Fibroblast of villous mesenchyme (primary cell): Measurements from ENCODE around the gene DDX3X. TPM values are rescaled to one million over a fixed set of nuclear protein-coding genes. Genes with fewer than 3 reads are reported as not detected.

Experiments
- DNase-seq: peaks from one replicate; pipeline ENCODE4 v3.0.0-alpha.2; 2010; ENCODE audit warnings: low read depth
- H3K4me3 ChIP-seq: 2 replicates; pipeline ENCODE4 v1.5.1; 2011; ENCODE audit warnings: low read depth, mild to moderate bottlenecking, low read length
- total RNA-seq: library from RNA; depleted of rRNA; stranded (reverse); fragments of >200 nt; gene quantifications from 2 replicates; pipeline ENCODE4 v1.2.3, GENCODE V29; 2012
- TF ChIP-seq, protein P1 (sequence below): IDR thresholded peaks from 2 replicates; pipeline ENCODE4 v1.5.1; 2012; ENCODE audit warnings: low read depth, mild to moderate bottlenecking, low read length; ENCODE audit not compliant: insufficient read depth

DDX3X gene
- total RNA-seq, 1 donor: 270 TPM

DNA sequence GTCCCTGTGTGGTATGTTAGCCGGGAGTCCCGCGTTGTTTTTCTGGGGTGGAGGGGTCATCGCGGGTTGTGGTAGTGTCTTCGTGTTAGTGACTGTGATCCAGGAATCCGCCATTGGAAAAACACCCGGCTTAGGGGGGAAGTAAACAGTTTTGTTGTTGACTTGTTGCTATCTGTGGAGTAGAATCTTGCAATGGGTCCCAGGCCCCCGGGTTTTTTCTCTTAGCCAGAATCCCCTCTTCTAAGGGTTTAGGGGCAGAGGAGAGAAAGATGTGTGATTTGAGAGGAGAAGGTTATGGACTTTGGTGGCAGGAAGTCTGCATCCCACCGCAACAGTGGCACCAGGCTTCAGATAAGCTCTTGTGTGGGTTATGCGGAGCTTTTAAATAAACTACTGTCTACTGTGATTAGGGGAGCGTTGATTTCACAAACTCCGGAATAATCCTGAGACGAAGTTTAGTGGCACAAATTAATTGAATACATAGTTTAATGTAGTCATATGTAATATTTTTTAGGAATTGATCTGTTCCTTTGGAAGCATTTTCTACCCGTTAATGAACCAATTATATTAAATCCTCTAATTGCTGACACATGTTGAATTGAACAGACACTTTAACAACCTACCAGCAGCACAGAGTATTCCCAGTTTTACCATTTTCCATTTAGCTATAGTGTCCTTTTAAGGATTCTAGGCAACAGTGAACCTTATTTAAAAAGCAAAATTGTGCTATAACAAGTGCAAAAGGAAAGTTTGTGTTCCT lies 1.4 kb downstream of the DDX3X start:
- peak overlapping the region; percentile 96 for H3K4me3 ChIP-seq
- DNase-seq: peak; percentile 46
- TF ChIP-seq, protein P1, sequence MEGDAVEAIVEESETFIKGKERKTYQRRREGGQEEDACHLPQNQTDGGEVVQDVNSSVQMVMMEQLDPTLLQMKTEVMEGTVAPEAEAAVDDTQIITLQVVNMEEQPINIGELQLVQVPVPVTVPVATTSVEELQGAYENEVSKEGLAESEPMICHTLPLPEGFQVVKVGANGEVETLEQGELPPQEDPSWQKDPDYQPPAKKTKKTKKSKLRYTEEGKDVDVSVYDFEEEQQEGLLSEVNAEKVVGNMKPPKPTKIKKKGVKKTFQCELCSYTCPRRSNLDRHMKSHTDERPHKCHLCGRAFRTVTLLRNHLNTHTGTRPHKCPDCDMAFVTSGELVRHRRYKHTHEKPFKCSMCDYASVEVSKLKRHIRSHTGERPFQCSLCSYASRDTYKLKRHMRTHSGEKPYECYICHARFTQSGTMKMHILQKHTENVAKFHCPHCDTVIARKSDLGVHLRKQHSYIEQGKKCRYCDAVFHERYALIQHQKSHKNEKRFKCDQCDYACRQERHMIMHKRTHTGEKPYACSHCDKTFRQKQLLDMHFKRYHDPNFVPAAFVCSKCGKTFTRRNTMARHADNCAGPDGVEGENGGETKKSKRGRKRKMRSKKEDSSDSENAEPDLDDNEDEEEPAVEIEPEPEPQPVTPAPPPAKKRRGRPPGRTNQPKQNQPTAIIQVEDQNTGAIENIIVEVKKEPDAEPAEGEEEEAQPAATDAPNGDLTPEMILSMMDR: no peak

DNA sequence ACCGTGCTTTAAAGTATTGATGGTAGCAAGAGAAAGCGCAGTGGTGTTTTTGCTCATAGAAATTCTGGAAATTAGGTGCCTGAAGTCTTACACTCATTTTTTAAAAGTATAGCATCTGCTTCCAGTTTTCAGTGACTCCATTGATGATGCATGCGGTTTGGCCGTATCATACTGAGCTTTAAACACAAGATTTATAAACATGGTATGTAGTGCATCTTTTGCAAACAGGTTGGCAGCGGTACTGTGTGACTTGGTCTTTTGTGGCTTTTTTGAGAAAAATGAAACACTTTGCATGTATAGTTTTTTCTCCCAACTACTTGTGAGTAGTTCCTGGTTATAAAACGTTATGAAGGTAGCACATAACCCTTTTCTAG lies 2.0 kb downstream of the DDX3X start:
- DNase-seq: peak; percentile 37
- TF ChIP-seq, protein P1: no peak
- peak overlapping the region; percentile 96 for H3K4me3 ChIP-seq

DNA sequence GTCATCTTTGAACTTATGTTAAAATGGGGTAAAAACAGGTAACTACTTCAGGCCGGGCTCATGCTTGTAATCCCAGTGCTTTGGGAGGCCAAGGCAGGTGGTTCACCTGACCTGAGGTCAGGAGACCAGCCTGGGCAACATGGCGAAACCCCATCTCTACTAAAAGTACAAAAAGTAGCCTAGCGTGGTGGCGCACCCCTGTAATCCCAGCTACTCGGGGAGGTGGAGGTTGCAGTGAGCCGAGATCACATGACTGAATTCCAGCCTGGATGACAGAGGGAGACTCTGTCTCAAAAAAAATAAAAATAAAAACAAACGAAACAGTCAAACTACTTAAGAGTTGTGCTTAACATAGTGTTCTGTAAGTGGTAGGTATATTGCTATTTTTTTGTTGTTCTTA lies 2.5 kb downstream of the DDX3X start:
- TF ChIP-seq, protein P1: no peak
- DNase-seq: no peak
- peak overlapping the region; percentile 96 for H3K4me3 ChIP-seq

DNA sequence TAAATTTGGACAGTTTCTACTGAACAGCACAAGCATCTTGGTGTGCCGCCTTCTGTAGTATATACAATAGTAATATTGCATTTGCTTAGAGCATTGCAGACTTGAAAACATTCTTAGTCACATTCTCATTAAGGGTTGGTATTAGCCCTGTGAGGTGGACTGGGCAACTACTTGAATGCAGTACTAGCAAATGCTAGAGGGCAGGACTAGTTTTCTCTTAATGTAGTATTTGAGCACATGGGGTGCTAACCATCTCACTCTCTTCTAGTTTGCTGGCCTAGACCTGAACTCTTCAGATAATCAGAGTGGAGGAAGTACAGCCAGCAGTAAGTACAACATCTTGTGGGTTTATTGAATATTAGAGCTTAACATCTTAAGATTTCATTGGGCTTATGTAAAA lies 3.2 kb downstream of the DDX3X start:
- peak overlapping the region; percentile 96 for H3K4me3 ChIP-seq
- DNase-seq: no peak
- TF ChIP-seq, protein P1: no peak

DNA sequence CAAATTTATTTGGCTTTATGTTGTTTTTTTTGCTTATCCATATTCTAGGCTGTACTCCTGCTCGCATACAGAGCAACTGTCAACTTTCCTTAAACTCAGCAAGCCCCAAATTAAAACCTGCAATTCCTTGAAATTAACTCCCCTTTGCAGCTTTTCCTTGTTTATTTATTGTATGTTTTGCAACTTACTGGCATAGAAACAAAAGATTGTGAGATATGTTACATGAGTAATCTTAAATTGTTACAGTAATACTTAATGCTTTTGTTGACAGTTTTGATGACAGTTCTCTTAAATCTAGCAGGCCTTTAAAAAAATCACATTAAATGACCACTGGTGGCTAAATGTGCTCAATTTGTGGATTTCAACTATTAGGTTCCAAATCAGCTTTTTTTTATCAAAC lies 4.5 kb downstream of the DDX3X start:
- peak overlapping the region; percentile 96 for H3K4me3 ChIP-seq
- peak; percentile 60 for DNase-seq
- TF ChIP-seq, protein P1: no peak

DNA sequence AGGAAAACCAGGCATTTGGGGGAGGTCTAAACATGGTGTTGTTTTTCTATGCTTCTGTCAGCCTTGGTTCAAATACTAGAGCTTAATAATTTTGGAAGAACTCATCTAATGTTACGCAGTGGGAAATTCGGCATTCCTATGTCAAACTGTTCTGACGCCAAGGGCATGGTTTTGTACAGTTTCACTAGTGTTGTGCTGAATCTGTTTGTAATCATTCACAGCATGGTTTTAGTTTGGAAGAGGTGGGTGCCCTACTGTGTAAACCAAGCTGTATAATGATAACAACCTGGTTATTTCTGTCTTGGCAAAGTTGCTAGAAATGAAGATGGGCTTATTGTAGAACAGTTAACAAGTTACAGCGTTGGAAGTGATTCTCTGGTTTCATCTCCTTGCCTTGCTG lies 5.2 kb downstream of the DDX3X start:
- TF ChIP-seq, protein P1: no peak
- H3K4me3 ChIP-seq: no peak overlapping the region
- no peak for DNase-seq

DNA sequence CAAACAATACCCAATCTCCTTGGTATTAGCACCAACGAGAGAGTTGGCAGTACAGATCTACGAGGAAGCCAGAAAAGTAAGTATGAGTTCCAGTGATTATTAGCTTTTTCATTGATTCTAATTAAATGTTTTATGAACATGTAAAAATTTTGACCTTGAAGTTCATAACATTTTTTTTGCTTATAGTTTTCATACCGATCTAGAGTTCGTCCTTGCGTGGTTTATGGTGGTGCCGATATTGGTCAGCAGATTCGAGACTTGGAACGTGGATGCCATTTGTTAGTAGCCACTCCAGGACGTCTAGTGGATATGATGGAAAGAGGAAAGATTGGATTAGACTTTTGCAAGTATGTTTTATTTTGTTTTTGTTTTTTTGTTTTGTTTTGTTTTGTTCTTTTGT lies 10.1 kb downstream of the DDX3X start:
- TF ChIP-seq, protein P1: no peak
- no peak overlapping the region for H3K4me3 ChIP-seq
- DNase-seq: no peak
